ENCODE data around the gene PGLYRP4. TPM values are rescaled to one million over a fixed set of nuclear protein-coding genes. Genes with fewer than 3 reads are reported as not detected.

PGLYRP4 gene
- total RNA-seq, 1 experiment from 2014 or later: not detected

DNA sequence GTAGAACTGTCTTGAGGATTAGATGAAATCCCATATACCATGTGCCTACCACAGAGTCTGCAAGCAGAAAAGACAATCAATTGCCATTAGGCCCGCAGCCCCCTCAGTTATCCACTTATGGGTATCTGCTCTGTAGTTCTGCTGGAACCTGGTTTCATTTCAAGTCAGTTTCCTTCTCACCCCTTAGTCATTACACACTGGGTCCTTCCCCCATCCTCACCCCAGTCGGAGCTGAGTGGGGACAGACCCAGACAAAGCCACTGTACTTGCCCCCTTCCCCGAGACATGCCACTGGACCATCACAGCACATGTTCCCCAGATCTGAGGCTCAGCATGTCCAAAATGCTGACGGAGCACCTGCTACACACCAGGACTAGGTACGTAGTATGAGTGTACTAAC, 57.1 kb downstream of the PGLYRP4 start:
- H3K9me3 Mint-ChIP-seq: no peaks in the 10 kb centered on the region
- H3K4me1 Mint-ChIP-seq: peaks cover 25% of the 10 kb centered on the region
- POLR2A ChIA-PET: no interaction called here
- no peak overlapping the region for H3K4me3 Mint-ChIP-seq
- no peak for DNase-seq (ENCODE audit: low spot score)
- no peak overlapping the region for H3K27ac Mint-ChIP-seq
- TF ChIP-seq FOXP1 (CRISPR knock-in tag; IDR thresholded peaks at IDR 0.05; ENCODE audit: borderline replicate concordance) (no peak), ATF1 (CRISPR knock-in tag; IDR thresholded peaks at IDR 0.05) (no peak), ZNF671 (CRISPR knock-in tag; IDR thresholded peaks at IDR 0.05) (no peak), SP1 (CRISPR knock-in tag; conservative IDR thresholded peaks at IDR 0.05) (no peak), ETV6 (CRISPR knock-in tag; IDR thresholded peaks at IDR 0.05) (no peak), KAT7 (CRISPR knock-in tag; IDR thresholded peaks at IDR 0.05; ENCODE audit: borderline replicate concordance) (no peak), ZNF317 (CRISPR knock-in tag; IDR thresholded peaks at IDR 0.05; ENCODE audit: borderline replicate concordance, low read depth) (no peak)
- TF ChIP-seq, protein P1, sequence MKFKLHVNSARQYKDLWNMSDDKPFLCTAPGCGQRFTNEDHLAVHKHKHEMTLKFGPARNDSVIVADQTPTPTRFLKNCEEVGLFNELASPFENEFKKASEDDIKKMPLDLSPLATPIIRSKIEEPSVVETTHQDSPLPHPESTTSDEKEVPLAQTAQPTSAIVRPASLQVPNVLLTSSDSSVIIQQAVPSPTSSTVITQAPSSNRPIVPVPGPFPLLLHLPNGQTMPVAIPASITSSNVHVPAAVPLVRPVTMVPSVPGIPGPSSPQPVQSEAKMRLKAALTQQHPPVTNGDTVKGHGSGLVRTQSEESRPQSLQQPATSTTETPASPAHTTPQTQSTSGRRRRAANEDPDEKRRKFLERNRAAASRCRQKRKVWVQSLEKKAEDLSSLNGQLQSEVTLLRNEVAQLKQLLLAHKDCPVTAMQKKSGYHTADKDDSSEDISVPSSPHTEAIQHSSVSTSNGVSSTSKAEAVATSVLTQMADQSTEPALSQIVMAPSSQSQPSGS (CRISPR knock-in tag; IDR thresholded peaks at IDR 0.05; ENCODE audit: borderline replicate concordance, low read depth): no peak
- TF ChIP-seq, protein P2, sequence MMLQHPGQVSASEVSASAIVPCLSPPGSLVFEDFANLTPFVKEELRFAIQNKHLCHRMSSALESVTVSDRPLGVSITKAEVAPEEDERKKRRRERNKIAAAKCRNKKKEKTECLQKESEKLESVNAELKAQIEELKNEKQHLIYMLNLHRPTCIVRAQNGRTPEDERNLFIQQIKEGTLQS (CRISPR knock-in tag; conservative IDR thresholded peaks at IDR 0.05): no peak
- CTCF ChIA-PET: interaction anchor here (1.0 to 2.2 kb wide), 8 partner anchors 10 to 414 kb away, joined by 3 to 9 read pairs (median 4); no protein-coding TSS in a partner anchor
- ATAC-seq: no peak
- H3K36me3 Mint-ChIP-seq: no peaks in the 10 kb centered on the region
- H3K27me3 Mint-ChIP-seq (ENCODE audit: low read depth): peaks cover 2% of the 10 kb centered on the region; the same call in 1 of the 2 replicates

DNA sequence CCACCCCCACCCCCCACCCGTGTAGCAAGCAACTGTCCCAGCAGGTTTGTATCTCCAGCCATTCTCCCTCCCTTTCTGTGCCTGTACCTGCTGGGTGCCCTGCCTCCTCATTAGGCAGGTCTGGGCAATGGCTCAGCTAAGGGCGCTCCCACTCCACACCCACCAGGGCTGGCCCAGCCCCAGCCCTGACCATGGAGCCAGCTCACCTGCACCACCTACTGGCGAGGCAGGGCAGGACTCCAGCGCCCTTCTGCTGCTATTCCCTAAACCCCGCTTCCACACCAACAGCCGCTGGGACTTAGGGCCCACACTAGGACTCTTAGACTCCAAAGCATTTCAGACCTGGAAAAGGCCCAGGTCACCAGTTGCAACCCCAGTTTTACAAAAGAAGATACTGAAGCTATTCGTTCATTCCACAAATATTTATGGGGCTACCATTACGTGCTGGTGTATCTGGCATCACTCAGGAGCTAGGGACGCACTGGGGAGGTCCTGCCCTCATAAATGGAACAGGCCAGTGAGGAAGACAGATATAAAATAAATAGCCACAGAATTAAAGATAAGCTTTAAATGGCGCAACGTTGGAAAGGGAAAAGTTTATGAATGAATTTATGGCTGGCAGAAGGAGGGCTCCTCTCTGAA, 59.9 kb downstream of the PGLYRP4 start:
- Mint-ChIP-seq H3K27me3 (ENCODE audit: low read depth) (peaks cover under 1% of the 10 kb centered on the region; the same call in 1 of the 2 replicates), H3K27ac (no peak overlapping the region), H3K4me1 (peaks cover 16% of the 10 kb centered on the region), H3K9me3 (no peaks in the 10 kb centered on the region), H3K36me3 (no peaks in the 10 kb centered on the region), H3K4me3 (no peak overlapping the region)
- TF ChIP-seq, protein P3, sequence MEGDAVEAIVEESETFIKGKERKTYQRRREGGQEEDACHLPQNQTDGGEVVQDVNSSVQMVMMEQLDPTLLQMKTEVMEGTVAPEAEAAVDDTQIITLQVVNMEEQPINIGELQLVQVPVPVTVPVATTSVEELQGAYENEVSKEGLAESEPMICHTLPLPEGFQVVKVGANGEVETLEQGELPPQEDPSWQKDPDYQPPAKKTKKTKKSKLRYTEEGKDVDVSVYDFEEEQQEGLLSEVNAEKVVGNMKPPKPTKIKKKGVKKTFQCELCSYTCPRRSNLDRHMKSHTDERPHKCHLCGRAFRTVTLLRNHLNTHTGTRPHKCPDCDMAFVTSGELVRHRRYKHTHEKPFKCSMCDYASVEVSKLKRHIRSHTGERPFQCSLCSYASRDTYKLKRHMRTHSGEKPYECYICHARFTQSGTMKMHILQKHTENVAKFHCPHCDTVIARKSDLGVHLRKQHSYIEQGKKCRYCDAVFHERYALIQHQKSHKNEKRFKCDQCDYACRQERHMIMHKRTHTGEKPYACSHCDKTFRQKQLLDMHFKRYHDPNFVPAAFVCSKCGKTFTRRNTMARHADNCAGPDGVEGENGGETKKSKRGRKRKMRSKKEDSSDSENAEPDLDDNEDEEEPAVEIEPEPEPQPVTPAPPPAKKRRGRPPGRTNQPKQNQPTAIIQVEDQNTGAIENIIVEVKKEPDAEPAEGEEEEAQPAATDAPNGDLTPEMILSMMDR (IDR thresholded peaks at IDR 0.05): peak; percentile 81
- no peak for TF ChIP-seq GRHL2 (CRISPR knock-in tag; IDR thresholded peaks at IDR 0.05; ENCODE audit: insufficient replicate concordance, severe bottlenecking)
- peak; percentile 97 for ATAC-seq
- CTCF ChIA-PET: interaction anchor here (0.5 to 2.6 kb wide), 36 partner anchors 8 to 1707 kb away, joined by 3 to 30 read pairs (median 4); partner anchors contain the start of genes PGLYRP3, PGLYRP4, S100A1 and S100A13
- POLR2A ChIA-PET: interaction anchor here (0.5 to 0.6 kb wide), 2 partner anchors 26 to 750 kb away, joined by 3 read pairs; no protein-coding TSS in a partner anchor
- peak; percentile 83 for DNase-seq (ENCODE audit: low spot score)

Other genes starting within 250 kb of the PGLYRP4 start
- gene SPRR2F, start 235.3 kb downstream of the PGLYRP4 start, total RNA-seq (2021): not detected in 3 replicates
- gene SPRR2G, start 198.0 kb downstream of the PGLYRP4 start, total RNA-seq (2021): not detected in 3 replicates
- gene LELP1, start 145.4 kb downstream of the PGLYRP4 start, total RNA-seq (2021): not detected in 3 replicates
- gene PRR9, start 131.3 kb downstream of the PGLYRP4 start, total RNA-seq (2021): not detected in 3 replicates
- not detected in 3 replicates for gene LORICRIN, start 89.2 kb downstream of the PGLYRP4 start, total RNA-seq (2021)
- gene PGLYRP3, start 35.9 kb downstream of the PGLYRP4 start, total RNA-seq (2021): not detected in 3 replicates
- gene S100A9, start 9.0 kb upstream of the PGLYRP4 start, total RNA-seq (2021): 0.33 to 0.37 TPM in 2 of 3 replicates, not detected in the other
- not detected in 3 replicates for gene S100A12, start 26.8 kb upstream of the PGLYRP4 start, total RNA-seq (2021)
- gene S100A8, start 42.2 kb upstream of the PGLYRP4 start, total RNA-seq (2021): 1.4 TPM in 1 of 3 replicates, not detected in the others
- not detected in 3 replicates for gene S100A7A, start 67.7 kb upstream of the PGLYRP4 start, total RNA-seq (2021)
- not detected in 3 replicates for gene S100A7, start 111.8 kb upstream of the PGLYRP4 start, total RNA-seq (2021)
- gene S100A6, start 187.2 kb upstream of the PGLYRP4 start, total RNA-seq (2021): 19.2 to 32.0 TPM (median 30.8 TPM) in 3 replicates
- gene S100A5, start 192.1 kb upstream of the PGLYRP4 start, total RNA-seq (2021): not detected in 3 replicates
- gene S100A4, start 197.0 kb upstream of the PGLYRP4 start, total RNA-seq (2021): 22.7 to 32.0 TPM (median 31.7 TPM) in 3 replicates
- 0.33 TPM in 1 of 3 replicates, not detected in the others for gene S100A3, start 200.4 kb upstream of the PGLYRP4 start, total RNA-seq (2021)
- 0.74 to 1.6 TPM (median 0.80 TPM) in 3 replicates for gene S100A2, start 217.0 kb upstream of the PGLYRP4 start, total RNA-seq (2021)